ENCODE results near the gene NTF4. TPM values are rescaled to one million over a fixed set of nuclear protein-coding genes. Genes with fewer than 3 reads are reported as not detected.

The NTF4 gene
- total and polyA plus RNA-seq, 2 donors from 2014 or later = 0.28 TPM; not detected in 1

DNA sequence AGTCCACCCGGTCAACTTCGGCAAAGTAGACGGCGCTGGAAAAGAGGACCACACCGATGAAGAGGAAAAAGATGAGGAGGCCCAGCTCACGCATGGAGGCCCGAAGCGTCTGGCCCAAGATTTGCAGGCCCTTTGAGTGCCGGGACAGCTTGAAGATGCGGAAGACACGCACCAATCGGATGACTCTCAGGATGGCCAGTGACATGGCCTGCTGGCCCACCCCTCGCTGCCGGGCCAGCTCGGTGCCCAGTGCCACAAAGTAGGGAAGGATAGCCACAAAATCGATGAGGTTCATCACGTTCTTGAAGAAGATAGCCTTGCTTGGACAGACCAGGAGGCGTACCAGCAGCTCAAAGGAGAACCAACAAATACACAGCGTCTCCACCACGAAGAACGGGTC lies 5.8 kb upstream of the NTF4 start:
- no peak overlapping the region for H3K9ac ChIP-seq (ENCODE audit: low read length in 3 of 3)
- intact Hi-C loops (cut with DNase I) = no loop called here
- TF ChIP-seq, protein P1, sequence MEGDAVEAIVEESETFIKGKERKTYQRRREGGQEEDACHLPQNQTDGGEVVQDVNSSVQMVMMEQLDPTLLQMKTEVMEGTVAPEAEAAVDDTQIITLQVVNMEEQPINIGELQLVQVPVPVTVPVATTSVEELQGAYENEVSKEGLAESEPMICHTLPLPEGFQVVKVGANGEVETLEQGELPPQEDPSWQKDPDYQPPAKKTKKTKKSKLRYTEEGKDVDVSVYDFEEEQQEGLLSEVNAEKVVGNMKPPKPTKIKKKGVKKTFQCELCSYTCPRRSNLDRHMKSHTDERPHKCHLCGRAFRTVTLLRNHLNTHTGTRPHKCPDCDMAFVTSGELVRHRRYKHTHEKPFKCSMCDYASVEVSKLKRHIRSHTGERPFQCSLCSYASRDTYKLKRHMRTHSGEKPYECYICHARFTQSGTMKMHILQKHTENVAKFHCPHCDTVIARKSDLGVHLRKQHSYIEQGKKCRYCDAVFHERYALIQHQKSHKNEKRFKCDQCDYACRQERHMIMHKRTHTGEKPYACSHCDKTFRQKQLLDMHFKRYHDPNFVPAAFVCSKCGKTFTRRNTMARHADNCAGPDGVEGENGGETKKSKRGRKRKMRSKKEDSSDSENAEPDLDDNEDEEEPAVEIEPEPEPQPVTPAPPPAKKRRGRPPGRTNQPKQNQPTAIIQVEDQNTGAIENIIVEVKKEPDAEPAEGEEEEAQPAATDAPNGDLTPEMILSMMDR (IDR thresholded peaks at IDR 0.05; ENCODE audit: borderline replicate concordance, extremely low read depth, insufficient read depth) = no peak
- FAIRE-seq = no peak
- no peak overlapping the region for H3K27ac ChIP-seq (ENCODE audit: low read depth in 2 of 2, low read length in 2 of 2)
- H3K9me3 ChIP-seq (ENCODE audit: control insufficient read depth in 2 of 3, insufficient read depth in 1 of 3, low read length in 3 of 3) = no peaks in the 10 kb centered on the region
- H3K4me3 ChIP-seq (ENCODE audit: low read length in 3 of 3) = no peak overlapping the region
- no peaks in the 10 kb centered on the region for H3K4me1 ChIP-seq (ENCODE audit: control insufficient read depth in 2 of 3, insufficient read depth in 2 of 3, low read depth in 1 of 3, low read length in 3 of 3)
- DNase-seq = no peak
- peaks cover 11% of the 10 kb centered on the region for H3K27me3 ChIP-seq (ENCODE audit: control insufficient read depth, insufficient read depth, low read length)
- H3K36me3 ChIP-seq (ENCODE audit: control insufficient read depth in 2 of 3, insufficient read depth in 3 of 3, low read length in 3 of 3) = no peaks in the 10 kb centered on the region

DNA sequence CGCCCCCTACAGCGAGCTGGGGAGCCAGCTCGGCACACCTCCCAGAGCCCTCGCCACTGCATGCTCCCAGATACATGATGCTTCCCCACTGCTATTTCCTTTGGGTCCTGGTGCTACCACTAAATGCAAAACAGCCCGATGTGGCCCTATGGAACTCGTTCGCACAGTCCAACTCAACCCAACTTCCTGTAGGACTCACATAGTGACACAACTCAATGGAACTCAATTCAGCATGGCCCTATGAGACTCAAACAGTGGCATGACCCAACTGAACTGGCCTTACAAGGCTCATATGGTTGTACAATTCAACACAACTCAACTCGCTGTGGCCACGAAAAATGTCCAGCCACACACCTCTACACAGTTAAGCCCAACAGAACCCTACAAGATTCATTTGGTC lies 4.4 kb upstream of the NTF4 start:
- DNase-seq = no peak
- Histone ChIP-seq H3K27ac (ENCODE audit: low read depth in 2 of 2, low read length in 2 of 2) (no peak overlapping the region), H3K36me3 (ENCODE audit: control insufficient read depth in 2 of 3, insufficient read depth in 3 of 3, low read length in 3 of 3) (no peaks in the 10 kb centered on the region), H3K9me3 (ENCODE audit: control insufficient read depth in 2 of 3, insufficient read depth in 1 of 3, low read length in 3 of 3) (no peaks in the 10 kb centered on the region), H3K9ac (ENCODE audit: low read length in 3 of 3) (no peak overlapping the region), H3K4me3 (ENCODE audit: low read length in 3 of 3) (peak overlapping the region in 1 of 3 donors; percentile 2), H3K4me1 (ENCODE audit: control insufficient read depth in 2 of 3, insufficient read depth in 2 of 3, low read depth in 1 of 3, low read length in 3 of 3) (no peaks in the 10 kb centered on the region), H3K27me3 (ENCODE audit: control insufficient read depth, insufficient read depth, low read length) (peaks cover 10% of the 10 kb centered on the region)
- FAIRE-seq = no peak
- TF ChIP-seq, protein P1 (IDR thresholded peaks at IDR 0.05; ENCODE audit: borderline replicate concordance, extremely low read depth, insufficient read depth) = no peak
- intact Hi-C loops (cut with DNase I) = no loop called here

DNA sequence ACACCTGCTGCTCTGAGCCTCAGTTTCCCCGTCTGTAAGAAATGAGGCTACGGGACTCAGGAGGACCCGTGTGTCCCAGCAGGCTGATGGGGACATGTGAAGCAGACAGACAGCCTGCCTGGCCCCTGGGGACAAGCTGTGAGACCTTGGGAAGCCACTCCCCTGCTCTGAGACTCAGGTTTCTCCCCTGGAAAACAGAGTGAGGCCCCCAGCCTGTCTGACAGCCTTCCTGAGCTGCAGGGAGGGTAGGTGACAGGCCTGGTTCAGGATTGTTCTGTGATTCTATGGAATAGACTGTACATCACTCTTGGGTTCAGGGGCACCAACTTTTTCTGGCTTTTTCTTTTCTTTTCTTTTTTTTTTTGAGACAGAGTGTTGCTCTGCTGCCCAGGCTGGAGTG lies 2.9 kb upstream of the NTF4 start:
- no peak for DNase-seq
- H3K27ac ChIP-seq (ENCODE audit: low read depth in 2 of 2, low read length in 2 of 2) = no peak overlapping the region
- H3K9me3 ChIP-seq (ENCODE audit: control insufficient read depth in 2 of 3, insufficient read depth in 1 of 3, low read length in 3 of 3) = no peaks in the 10 kb centered on the region
- no peak overlapping the region for H3K9ac ChIP-seq (ENCODE audit: low read length in 3 of 3)
- no peaks in the 10 kb centered on the region for H3K36me3 ChIP-seq (ENCODE audit: control insufficient read depth in 2 of 3, insufficient read depth in 3 of 3, low read length in 3 of 3)
- intact Hi-C loops (cut with DNase I) = no loop called here
- H3K4me1 ChIP-seq (ENCODE audit: control insufficient read depth in 2 of 3, insufficient read depth in 2 of 3, low read depth in 1 of 3, low read length in 3 of 3) = no peaks in the 10 kb centered on the region
- H3K4me3 ChIP-seq (ENCODE audit: low read length in 3 of 3) = no peak overlapping the region
- no peak for FAIRE-seq
- H3K27me3 ChIP-seq (ENCODE audit: control insufficient read depth, insufficient read depth, low read length) = peaks cover 2% of the 10 kb centered on the region
- TF ChIP-seq, protein P1 (IDR thresholded peaks at IDR 0.05; ENCODE audit: borderline replicate concordance, extremely low read depth, insufficient read depth) = no peak

DNA sequence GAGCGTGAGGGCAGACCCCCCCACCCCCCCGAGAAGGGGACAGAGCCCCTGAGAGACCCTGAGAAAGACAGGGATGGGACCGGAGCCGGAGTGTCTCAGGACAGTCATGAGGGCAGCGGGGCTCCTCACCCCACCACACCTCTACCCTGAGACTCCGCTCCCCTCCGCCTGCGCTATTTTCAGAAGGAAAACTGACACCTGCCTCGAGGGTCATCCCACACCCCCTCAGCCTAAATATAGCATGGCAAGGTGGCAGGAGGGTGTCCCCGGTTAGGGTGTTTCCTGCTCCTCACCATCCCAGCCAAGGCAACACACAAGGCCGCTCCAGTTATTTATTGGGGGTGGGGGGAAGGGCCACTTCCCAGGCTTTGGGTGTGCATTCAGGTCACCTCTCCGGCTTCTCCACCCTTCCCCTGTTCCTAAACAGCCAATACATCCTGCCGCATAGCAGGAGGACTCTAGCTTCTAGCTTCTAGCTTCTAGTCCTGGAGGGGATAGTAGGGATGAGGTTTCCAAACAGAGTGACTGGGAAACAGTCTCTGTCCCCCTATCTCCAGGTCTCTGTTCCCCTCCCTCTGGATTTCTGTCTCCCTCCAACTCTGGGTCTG lies 1.4 kb upstream of the NTF4 start:
- Histone ChIP-seq H3K4me1 (ENCODE audit: control insufficient read depth in 2 of 3, insufficient read depth in 2 of 3, low read depth in 1 of 3, low read length in 3 of 3) (no peaks in the 10 kb centered on the region), H3K27ac (ENCODE audit: low read depth in 2 of 2, low read length in 2 of 2) (no peak overlapping the region), H3K27me3 (ENCODE audit: control insufficient read depth, insufficient read depth, low read length) (peaks cover 2% of the 10 kb centered on the region), H3K9ac (ENCODE audit: low read length in 3 of 3) (no peak overlapping the region), H3K36me3 (ENCODE audit: control insufficient read depth in 2 of 3, insufficient read depth in 3 of 3, low read length in 3 of 3) (no peaks in the 10 kb centered on the region), H3K9me3 (ENCODE audit: control insufficient read depth in 2 of 3, insufficient read depth in 1 of 3, low read length in 3 of 3) (no peaks in the 10 kb centered on the region), H3K4me3 (ENCODE audit: low read length in 3 of 3) (no peak overlapping the region)
- TF ChIP-seq, protein P1 (IDR thresholded peaks at IDR 0.05; ENCODE audit: borderline replicate concordance, extremely low read depth, insufficient read depth) = no peak
- FAIRE-seq (no peak), DNase-seq (peak in 1 of 5 donors; percentile 57)
- intact Hi-C loops (cut with DNase I) = no loop called here
